Neural cell (in vitro differentiated cells): Measurements from ENCODE around the gene AGK. TPM values are rescaled to one million over a fixed set of nuclear protein-coding genes. Genes with fewer than 3 reads are reported as not detected.
A peak's percentile ranks its signal among the peaks of the same experiment; 100 is the strongest.

Experiments
- H2AFZ ChIP-seq: fragments of 200-600, 300-800 bp; sonication (generic), shearing (Covaris generic); 2 replicates; pipeline ENCODE4 v1.6.0; 2014; ENCODE audit warnings: low read depth, mild to moderate bottlenecking, antibody characterized with exemption, low read length, moderate library complexity
- H3F3A ChIP-seq: fragments of 200-600 bp; shearing (Covaris generic); 2 replicates; pipeline ENCODE4 v1.6.1; 2016; ENCODE audit warnings: mild to moderate bottlenecking, moderate library complexity, mixed read lengths, antibody characterized with exemption, low read length; ENCODE audit not compliant: insufficient read depth, poor library complexity, severe bottlenecking
- H3K27ac ChIP-seq: fragments of 200-600, 300-800 bp; sonication (generic), shearing (Covaris generic); 2 replicates; pipeline ENCODE4 v1.5.1; 2014; ENCODE audit warnings: mild to moderate bottlenecking, low read length, moderate library complexity
- H3K27me3 ChIP-seq: fragments of 300-800, 200-600 bp; sonication (generic), shearing (Covaris generic); 2 replicates; pipeline ENCODE4 v1.6.0; 2014; ENCODE audit warnings: mild to moderate bottlenecking, low read depth, low read length, moderate library complexity; ENCODE audit not compliant: insufficient read depth
- H3K36me3 ChIP-seq: fragments of 300-800, 200-600 bp; sonication (generic), shearing (Covaris generic); 2 replicates; pipeline ENCODE4 v1.5.1; 2014; ENCODE audit warnings: mild to moderate bottlenecking, antibody characterized with exemption, low read length, moderate library complexity; ENCODE audit not compliant: insufficient read depth
- H3K4me2 ChIP-seq: fragments of 300-800, 200-600 bp; sonication (generic), shearing (Covaris generic); 2 replicates; pipeline ENCODE4 v1.6.0; 2014; ENCODE audit warnings: mild to moderate bottlenecking, low read length
- H3K4me3 ChIP-seq: fragments of 300-800, 200-600 bp; sonication (generic), shearing (Covaris generic); 2 replicates; pipeline ENCODE4 v1.5.1; 2014; ENCODE audit warnings: mild to moderate bottlenecking, low read length, moderate library complexity
- H3K79me2 ChIP-seq: fragments of 200-600 bp; shearing (Covaris generic); replicated peaks from 2 replicates; pipeline ENCODE4 v1.6.0; 2014; ENCODE audit warnings: mild to moderate bottlenecking, low read length, moderate library complexity; ENCODE audit not compliant: insufficient read depth
- H3K9ac ChIP-seq: fragments of 300-800, 200-600 bp; sonication (generic), shearing (Covaris generic); 2 replicates; pipeline ENCODE4 v1.6.1; 2016; ENCODE audit warnings: mild to moderate bottlenecking, low read length, mixed read lengths
- H3K9me2 ChIP-seq: fragments of 200-600 bp; shearing (Covaris generic); 2 replicates; pipeline ENCODE4 v1.6.1; 2016; ENCODE audit warnings: mild to moderate bottlenecking, low read length, mixed read lengths; ENCODE audit not compliant: insufficient read depth
- H3K9me3 ChIP-seq: fragments of 200-600, 300-800 bp; sonication (generic), shearing (Covaris generic); 2 replicates; pipeline ENCODE4 v1.6.1; 2016; ENCODE audit warnings: mild to moderate bottlenecking, mixed run types, low read length, moderate library complexity, mixed read lengths
- H4K20me1 ChIP-seq: fragments of 200-600 bp; shearing (Covaris generic); 2 replicates; pipeline ENCODE4 v1.6.1; 2016; ENCODE audit warnings: mild to moderate bottlenecking, mixed run types; ENCODE audit not compliant: insufficient read depth
- CTCF ChIP-seq: fragments of 450-650 bp; IDR thresholded peaks from 2 replicates; pipeline ENCODE4 v1.5.1; 2014; ENCODE audit warnings: antibody characterized with exemption, mild to moderate bottlenecking, moderate library complexity; ENCODE audit not compliant: poor library complexity, severe bottlenecking
- EZH2 ChIP-seq: fragments of 200-600, 300-800 bp; shearing (Covaris generic), sonication (generic); IDR thresholded peaks from 2 replicates; pipeline ENCODE4 v1.6.1; 2014; ENCODE audit warnings: antibody characterized with exemption, low read length, borderline replicate concordance, mild to moderate bottlenecking; ENCODE audit not compliant: insufficient read depth, poor library complexity, severe bottlenecking
- MXI1 ChIP-seq: fragments of 450-650 bp; conservative IDR thresholded peaks from 2 replicates; pipeline ENCODE4 v1.6.1; 2014; ENCODE audit warnings: antibody characterized with exemption, mild to moderate bottlenecking; ENCODE audit not compliant: poor library complexity, severe bottlenecking
- POLR2AphosphoS5 ChIP-seq: IDR thresholded peaks from 2 replicates; pipeline ENCODE4 v1.6.1; 2012
- RAD21 ChIP-seq: fragments of 450-650 bp; conservative IDR thresholded peaks from 2 replicates; pipeline ENCODE4 v1.6.1; 2014; ENCODE audit warnings: antibody characterized with exemption, mild to moderate bottlenecking, moderate library complexity
- REST ChIP-seq: IDR thresholded peaks from 2 replicates; pipeline ENCODE4 v1.6.1; 2012; ENCODE audit warnings: borderline replicate concordance
- polyA plus RNA-seq: library from polyadenylated mRNA; depleted of rRNA; stranded (reverse); fragments of >200 nt; gene quantifications from 2 replicates; pipeline ENCODE4 v1.2.3, GENCODE V29; 2014

The AGK gene
- polyA plus RNA-seq, 1 donor from 2014 or later = 59.8 TPM

GRCh38 chr7:141701489-141702046 is 150.4 kb downstream of the AGK start:
- no peaks in the 10 kb centered on the region for H3K9me3 ChIP-seq
- peaks cover 26% of the 10 kb centered on the region for H3K79me2 ChIP-seq
- no peaks in the 10 kb centered on the region for H3K27me3 ChIP-seq
- H3K36me3 ChIP-seq = no peaks in the 10 kb centered on the region
- no peak overlapping the region for H3K4me2 ChIP-seq
- peak overlapping the region; percentile 69 for H3K4me3 ChIP-seq
- no peaks in the 10 kb centered on the region for H3K9me2 ChIP-seq
- H3K27ac ChIP-seq = peak overlapping the region; percentile 33
- no peaks in the 10 kb centered on the region for H3F3A ChIP-seq
- H3K9ac ChIP-seq = peak overlapping the region; percentile 72
- H4K20me1 ChIP-seq = no peaks in the 10 kb centered on the region
- peak; percentile 40 for TF ChIP-seq MXI1
- no peak for TF ChIP-seq RAD21
- peak overlapping the region; percentile 53 for H2AFZ ChIP-seq

- Histone ChIP-seq H3K27ac (peak within 1 kb of the TSS; percentile 33), H3K79me2 (peaks cover 23% of the 10 kb centered on the region), H2AFZ (peak within 1 kb of the TSS; percentile 53), H3K9ac (peak within 1 kb of the TSS; percentile 72), H4K20me1 (no peaks in the 10 kb centered on the region), H3K4me3 (peak within 1 kb of the TSS; percentile 87), H3F3A (no peaks in the 10 kb centered on the region), H3K9me2 (no peaks in the 10 kb centered on the region), H3K4me2 (peak within 1 kb of the TSS; percentile 90), H3K27me3 (no peaks in the 10 kb centered on the region), H3K36me3 (no peaks in the 10 kb centered on the region), H3K9me3 (no peaks in the 10 kb centered on the region)
- TF ChIP-seq MXI1 = peak; percentile 29
- peak; percentile 15 for TF ChIP-seq REST
- TF ChIP-seq CTCF = no peak
Measured at GRCh38 chr7:141702047-141702567, 150.9 kb downstream of the AGK start, which contains the start of gene DENND11. Gene DENND11, minus strand, starts transcription at chr7:141702166. Its CDS starts 13 bp downstream, at chr7:141702153.

- Histone ChIP-seq H3K4me3 (peak overlapping the region; percentile 87), H3K27ac (no peak overlapping the region)
Measured at GRCh38 chr7:141702892-141703291, 151.7 kb downstream of the AGK start.

More at GRCh38 chr7:141702892-141703291, 151.7 kb downstream of the AGK start:
- no peaks in the 10 kb centered on the region for H3K36me3 ChIP-seq
- no peaks in the 10 kb centered on the region for H3K27me3 ChIP-seq
- peaks cover 19% of the 10 kb centered on the region for H3K79me2 ChIP-seq
- no peaks in the 10 kb centered on the region for H4K20me1 ChIP-seq
- H3K4me2 ChIP-seq = peak overlapping the region; percentile 72
- no peaks in the 10 kb centered on the region for H3K9me3 ChIP-seq
- peak overlapping the region; percentile 70 for H3K9ac ChIP-seq
- H3F3A ChIP-seq = no peaks in the 10 kb centered on the region
- no peak overlapping the region for H2AFZ ChIP-seq
- TF ChIP-seq POLR2AphosphoS5 (no peak), EZH2 (no peak), MXI1 (no peak), RAD21 (no peak), REST (no peak)
- no peaks in the 10 kb centered on the region for H3K9me2 ChIP-seq
